GM18951 (cell line): ENCODE results near the gene ESPN.
"Not testable (repeated sequence)": the region's sequence is repeated elsewhere in the genome, so short reads cannot be mapped to it uniquely, and the experiment has no call there.

Experiments used
- POLR2A ChIP-seq: IDR thresholded peaks from 4 replicates; pipeline ENCODE4 v1.6.1; 2011; ENCODE audit warnings: mild to moderate bottlenecking; ENCODE audit not compliant: insufficient read length, insufficient read depth; ENCODE audit errors: extremely low read depth
- in situ Hi-C: fragments of 300-500 bp; cut with MboI; formaldehyde crosslinking; loops from one replicate; pipeline ENCODE4 v1.12.0; 2022; ENCODE audit warnings: low sequenced_read_pairs, mixed read lengths, inconsistent platforms; ENCODE audit not compliant: unreplicated experiment

Gene ESPN

DNA sequence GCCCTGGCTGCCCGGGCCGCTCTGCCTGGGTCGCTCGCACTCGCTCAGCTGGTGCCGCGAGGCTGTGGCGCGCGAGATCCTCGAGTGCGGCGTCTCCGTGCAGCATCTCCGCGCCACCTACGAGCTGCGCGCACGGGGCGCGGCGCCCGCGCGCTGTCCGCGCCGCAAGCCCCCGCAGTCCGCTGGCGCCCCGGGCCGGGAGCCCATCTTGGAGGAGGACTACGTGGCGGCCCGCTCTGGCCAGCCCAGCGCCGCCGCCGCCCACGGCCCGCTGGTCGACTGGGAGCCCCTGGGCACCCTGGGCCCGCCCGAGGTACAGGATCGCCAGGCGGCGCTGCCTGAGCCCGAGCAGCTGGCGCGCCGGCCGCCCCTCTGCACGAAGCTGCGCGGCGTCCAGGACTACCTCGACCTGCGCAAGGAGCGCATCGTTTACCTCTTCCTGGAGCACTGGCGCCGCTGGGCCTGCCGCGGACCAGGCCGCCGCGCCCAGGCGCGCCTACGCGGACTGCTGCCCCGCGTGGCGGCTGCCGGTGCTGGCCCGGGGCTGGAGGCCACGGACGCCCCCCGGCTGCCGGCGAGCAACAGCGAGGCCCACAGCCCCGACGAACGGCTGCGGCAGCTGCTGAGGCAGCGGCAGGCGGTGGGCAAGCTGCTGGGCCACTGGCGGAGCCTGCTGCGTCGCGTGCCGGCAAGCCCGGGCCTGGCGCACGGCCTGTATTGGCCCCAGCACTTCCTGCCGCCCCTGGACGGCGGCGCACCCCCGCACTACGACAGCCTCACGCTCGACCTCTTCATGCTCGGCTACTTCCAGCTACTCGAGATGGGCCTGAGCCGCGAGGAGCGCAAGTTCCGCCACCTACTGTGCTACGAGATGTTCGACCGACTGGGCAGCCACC, 30.5 kb downstream of the ESPN start:
- no peak for TF ChIP-seq POLR2A
- in situ Hi-C loops, result no loop called here

DNA sequence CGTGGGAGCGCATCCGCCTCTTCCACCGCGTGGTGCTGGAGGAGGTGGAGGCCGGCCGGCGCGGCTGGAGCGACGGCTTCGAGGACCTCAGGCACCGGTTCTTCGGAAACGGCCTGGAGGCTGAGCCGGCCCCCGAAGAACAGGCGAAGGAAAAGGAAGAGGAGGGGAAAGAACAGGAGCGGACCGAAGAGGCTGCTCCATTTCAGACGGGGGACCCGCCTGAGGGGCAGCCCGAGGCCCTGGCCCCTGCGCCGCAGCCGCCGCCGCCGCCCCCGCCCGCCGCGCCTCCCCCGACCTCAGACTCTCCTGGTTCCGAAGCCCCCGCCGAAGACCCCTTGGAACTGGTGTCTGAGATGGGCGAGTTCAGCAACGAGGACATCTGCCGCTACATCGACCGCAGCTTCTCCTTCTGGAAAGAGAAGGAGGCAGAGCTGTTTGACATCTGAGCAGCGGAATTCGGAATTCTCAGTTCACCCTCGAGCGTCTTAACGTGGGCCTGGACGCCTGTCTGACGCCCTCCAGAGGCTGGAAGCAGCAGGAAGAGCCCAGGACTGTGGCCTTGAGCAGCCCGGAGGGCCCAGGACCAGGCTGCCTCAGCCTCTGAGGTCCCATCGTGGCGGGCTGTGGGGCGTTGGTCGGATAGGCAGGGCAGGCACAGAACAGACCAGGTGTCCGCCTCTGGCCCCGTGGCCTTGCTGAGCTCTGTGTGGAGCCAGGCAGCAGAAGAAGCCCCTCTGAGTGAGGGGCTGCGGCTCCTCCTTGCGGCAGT, 31.4 kb downstream of the ESPN start:
- in situ Hi-C loops, result not testable (repeated sequence)

DNA sequence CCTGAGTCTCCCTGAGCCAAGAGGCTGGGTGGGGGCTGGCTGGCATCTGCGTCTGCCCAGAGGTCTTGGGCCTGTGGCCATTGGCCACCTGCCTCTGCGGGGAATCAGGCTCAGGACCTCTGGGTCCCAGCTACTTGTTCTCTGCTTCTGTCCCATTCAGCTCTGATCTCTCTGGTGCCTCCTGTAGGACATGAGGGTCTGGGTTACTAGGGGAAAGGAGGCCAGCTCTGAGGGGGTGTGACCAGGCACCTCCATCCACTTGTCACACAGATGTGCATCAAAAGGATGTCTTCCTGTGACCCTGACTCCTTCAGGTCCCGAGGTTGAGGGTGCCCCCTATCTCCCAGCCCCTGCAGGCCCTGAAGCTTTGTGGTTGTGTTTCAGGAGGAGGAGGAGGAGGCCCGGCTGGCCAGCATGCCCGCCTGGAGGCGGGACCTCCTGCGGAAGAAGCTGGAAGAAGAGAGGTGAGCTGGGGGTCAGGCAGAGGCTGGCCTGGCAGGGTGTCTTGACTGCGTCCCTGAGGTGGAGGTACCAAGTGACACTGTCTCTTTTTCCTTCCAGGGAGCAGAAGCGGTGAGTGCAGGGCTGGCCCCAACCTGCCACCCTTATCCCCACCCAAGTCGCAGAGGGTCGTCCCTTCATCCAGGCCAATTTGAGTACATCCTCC, 32.4 kb downstream of the ESPN start:
- in situ Hi-C loops, result no loop called here

DNA sequence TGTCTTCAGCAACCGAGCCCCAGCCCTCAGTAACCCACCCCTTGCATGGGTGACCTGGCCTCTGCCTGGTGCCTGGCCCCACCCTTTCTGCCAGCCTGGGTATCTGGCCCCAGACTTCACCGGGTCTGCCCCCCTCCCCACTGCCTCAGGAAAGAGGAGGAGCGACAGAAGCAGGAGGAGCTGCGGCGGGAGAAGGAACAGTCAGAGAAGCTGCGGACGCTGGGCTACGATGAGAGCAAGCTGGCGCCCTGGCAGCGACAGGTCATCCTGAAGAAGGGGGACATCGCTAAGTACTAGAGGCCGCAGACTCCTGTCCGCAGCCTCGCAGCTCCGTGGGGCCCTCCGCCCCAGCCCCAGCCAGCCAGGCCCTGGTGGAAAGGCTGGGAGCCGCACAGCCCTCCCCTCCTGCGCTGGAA, 35.3 kb downstream of the ESPN start:
- TF ChIP-seq POLR2A, result no peak
- in situ Hi-C loops, result no loop called here

More for the DNA sequence above, 32.4 kb downstream of the ESPN start:
- no peak for TF ChIP-seq POLR2A

DNA sequence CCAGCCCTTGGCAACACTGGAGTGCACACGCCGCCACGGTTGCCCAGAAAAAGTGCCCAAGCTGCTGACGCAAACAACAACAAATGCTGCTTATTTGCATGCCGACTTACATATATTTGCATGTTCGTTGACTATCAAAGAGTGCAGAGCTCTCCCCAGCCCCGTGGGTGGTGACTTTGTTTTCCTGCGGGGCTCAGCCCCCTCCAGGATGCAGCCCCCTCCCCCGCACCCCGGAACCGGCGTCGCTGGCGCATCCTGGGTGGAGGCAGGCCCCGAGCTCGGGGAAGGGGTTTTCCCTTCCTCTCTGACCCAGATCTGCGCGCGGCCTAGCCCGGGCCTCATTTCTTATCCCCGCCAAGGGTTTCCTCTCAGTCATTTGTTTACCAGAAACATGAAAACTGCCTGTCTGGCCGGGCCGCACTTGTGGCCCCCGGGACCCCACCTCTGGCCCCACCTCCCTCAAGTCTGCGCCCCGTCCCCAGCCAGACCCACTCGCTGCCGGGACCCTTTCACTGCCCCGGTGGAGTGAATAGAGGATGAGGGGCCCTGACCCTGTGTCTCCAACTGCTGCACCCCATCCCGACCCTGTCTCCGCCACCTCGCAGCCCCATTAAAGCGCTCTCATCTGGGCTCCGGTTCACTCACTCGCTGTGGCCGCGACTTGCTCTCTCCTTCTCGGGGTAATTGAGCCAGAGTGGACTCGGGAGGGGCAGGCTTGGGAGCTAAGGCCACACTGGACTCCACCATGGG, 35.9 kb downstream of the ESPN start:
- in situ Hi-C loops, result no loop called here
- no peak for TF ChIP-seq POLR2A

DNA sequence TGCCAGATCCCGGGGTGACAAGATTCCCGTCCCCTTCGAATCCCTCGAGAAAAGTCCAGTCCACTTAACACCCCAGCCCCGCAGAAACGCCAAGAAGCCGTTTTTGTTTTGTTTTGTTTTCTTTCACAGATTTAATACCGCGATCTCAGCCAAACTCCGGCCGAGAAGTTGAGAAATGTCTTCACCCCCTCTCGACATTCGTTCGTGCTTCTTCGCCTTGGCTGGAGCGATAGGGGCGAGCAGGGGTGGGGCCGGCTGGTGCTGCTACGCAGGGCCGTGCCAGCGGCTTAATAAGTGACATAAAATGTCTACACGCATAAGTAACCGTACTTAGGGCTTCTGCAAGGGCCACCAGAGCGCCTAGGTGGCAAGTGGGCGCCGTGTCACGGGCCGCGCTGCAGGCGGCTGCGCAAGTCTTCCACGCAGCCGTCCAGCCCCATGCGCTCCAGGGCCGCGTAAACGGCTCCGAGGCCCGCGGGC, 36.5 kb downstream of the ESPN start:
- no peak for TF ChIP-seq POLR2A

DNA sequence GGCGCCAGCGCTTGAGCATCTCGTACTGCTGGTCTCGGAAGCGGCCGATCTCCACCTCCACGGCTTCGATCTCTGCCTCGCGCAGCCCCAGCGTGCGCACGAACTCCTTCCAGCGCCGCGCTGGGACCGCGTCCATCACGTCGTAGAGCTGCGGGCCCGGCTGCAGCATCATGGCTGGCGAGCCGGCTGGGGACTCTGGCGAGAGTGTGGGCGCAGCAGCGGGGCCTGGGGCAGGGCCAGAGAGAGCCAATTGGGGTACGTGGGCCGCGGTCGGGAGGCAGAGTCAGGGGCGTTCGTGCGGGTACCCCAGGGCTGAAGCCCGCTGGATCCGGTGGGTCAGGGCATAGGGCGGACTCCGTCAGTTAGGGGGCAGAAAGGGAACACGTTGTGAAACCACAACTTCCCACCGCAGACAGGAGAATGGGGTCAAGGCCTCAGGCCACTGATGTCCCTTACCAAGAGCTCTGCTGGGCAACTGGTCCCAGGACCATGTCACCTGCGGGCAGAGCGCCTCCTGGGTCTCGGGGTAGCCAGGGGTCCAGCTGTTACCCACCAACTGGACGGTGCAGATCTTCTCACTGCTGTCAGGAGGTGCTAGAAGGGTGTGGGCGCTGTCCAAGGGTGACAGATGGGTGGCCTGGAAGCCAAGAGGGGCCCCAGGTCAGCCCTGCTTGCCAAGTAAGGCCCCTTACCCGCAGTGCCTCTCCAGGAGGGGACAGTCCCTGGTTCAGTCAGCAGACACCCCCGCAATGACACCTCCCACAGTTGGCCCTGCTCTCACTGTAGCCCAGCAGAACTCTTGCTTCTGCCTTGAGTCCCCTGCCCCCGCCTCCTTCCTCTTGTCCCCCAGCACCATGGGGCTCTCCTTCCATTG, 37.2 kb downstream of the ESPN start:
- no peak for TF ChIP-seq POLR2A
- in situ Hi-C loops, result no loop called here

More for the DNA sequence above, 36.5 kb downstream of the ESPN start:
- in situ Hi-C loops, result no loop called here

DNA sequence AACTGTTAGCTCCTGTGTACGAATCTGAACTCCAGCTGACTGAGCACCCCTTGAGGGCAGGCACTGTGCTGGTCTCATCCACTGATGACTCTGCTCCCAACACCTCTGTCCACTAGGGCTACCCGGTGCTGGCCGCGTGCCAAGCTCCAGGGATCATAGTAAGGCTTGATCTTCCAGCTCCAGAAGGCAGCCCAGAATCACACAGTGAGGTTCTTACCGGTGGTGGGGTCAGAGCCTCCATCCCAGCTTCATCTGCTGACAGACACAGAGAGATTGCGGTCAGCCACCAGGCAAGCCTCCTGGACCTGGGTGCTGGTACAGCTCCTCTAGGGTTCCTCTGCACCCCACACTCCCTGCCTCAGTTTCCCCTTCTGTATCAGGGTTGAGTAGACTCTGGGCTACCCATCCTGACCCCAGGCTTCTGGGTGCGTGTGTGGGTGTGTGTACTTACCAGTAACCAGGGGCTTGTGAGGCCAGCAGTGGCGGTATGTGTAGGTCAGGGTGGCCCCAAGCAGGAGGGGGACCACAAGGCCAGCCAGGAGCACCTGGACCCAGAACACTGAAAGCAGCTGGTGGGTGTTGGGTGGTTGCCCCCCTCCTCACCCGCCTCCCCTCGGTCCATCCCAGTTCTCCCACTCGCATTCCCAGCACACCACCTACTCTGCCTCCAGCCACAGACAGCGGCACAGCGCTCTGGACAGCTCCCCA, 38.0 kb downstream of the ESPN start:
- in situ Hi-C loops, result no loop called here
- no peak for TF ChIP-seq POLR2A

DNA sequence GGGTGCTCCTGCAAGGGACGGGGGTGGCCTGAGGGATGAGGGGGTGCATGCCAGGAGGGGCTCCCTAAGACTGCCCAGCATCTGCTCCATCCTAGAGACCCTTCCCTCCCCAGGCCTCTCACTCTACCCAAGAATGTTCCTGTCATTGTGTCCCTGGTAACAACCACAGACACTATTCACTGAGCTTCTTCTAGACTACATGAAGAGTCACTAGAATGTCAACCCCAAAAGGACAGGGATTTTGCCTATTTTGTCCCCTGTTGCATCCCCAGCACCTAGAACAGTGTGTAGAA, 38.5 kb downstream of the ESPN start:
- no peak for TF ChIP-seq POLR2A
- in situ Hi-C loops, result no loop called here

DNA sequence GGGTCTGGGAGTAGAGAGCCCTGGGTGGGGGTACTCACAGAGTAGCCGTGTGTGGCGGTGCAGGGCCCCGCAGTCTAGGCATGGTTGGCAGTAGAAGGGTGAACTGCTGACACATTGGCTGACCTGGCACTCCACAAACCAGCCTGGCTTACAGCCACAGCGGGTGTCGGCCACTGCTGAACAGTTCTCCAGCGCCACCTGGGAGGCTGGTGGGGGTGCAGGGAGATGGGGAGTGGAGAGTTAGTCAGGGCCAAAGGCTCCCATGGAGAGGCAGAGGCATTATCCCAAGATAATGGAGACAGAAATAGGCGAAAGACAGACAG, 39.9 kb downstream of the ESPN start:
- in situ Hi-C loops, result no loop called here
- no peak for TF ChIP-seq POLR2A

DNA sequence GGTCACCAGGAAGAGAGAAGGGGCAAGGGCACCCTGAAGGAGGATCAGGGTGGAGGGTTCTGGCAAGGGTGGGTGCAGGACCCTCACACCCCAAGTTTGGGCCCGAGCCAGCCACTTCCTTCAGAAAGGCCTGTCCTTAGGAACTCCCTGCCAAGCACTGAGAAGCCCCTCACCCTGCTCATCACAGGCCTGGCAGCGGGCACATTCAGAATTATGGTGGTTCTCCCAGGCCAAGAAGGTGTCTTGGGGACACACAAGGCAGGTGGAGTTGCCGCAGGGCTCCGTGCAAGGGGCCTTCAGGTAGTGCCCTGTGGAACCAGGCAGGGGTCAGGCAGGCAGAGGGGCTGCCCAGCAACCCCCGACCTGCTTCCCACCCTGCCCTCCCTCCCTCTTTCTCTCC, 40.3 kb downstream of the ESPN start:
- in situ Hi-C loops, result no loop called here
- no peak for TF ChIP-seq POLR2A
